ENCODE results near the gene GPI.
A peak's percentile ranks its signal among the peaks of the same experiment; 100 is the strongest.
"Not testable (repeated sequence)": the region's sequence is repeated elsewhere in the genome, so short reads cannot be mapped to it uniquely, and the experiment has no call there.

GPI gene

DNA sequence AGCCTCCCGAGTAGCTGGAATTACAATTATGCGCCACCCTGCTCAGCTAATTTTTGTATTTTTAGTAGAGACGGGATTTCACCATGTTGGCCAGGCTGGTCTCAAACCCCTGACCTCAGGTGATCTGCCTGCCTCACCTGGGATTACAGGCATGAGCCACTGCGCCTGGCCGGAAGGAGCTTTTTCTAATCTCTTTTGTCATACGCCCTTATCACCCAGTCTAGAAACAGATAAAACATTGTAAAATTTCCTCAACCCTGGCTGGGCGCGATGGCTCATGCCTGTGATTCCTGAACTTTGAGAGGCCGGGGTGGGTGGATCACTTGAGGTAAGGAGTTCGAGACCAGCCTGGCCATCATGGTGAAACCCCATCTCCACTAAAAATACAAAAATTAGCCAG lies 4.2 kb downstream of the GPI start:
- not testable (repeated sequence) for DNase-seq

DNA sequence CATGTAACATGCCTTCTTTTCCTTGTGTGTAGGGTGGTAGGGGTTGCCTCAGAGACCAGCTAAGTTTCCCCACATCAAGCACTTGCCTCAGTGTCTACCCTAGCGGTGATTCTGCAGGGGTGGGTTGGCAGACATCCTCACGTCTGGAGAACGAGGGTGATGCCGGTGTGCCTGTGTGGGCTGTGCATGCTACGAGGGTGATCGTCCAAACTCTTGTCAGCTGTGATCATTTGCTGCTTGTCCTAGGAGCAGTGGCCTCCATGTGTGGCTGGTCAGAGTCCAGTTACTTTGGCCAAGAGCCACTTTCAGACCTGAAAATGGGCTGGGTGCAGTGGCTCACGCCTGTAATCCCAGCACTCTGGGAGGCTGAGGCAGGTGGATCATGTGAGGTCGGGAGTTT lies 5.1 kb downstream of the GPI start:
- no peak for DNase-seq

DNA sequence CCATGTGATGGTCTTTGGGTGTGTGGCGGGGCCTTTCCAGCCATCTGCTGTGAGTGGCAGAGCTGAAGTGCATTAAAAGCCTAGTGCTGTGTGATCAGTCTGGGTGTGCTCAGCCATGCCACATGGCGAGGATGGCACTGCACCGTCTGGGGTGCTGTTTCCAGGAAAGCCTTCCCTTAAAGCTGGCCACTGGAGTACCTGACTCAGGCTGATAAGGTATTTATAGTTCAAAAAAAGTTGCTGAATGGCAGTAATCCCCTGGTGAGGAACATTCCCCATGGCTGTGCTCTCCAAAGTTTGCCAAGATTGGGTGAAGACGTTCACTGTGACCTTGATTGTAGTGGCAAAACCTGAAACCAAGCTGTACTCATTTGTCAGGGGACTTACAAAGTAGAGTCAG lies 6.0 kb downstream of the GPI start:
- DNase-seq = no peak

DNA sequence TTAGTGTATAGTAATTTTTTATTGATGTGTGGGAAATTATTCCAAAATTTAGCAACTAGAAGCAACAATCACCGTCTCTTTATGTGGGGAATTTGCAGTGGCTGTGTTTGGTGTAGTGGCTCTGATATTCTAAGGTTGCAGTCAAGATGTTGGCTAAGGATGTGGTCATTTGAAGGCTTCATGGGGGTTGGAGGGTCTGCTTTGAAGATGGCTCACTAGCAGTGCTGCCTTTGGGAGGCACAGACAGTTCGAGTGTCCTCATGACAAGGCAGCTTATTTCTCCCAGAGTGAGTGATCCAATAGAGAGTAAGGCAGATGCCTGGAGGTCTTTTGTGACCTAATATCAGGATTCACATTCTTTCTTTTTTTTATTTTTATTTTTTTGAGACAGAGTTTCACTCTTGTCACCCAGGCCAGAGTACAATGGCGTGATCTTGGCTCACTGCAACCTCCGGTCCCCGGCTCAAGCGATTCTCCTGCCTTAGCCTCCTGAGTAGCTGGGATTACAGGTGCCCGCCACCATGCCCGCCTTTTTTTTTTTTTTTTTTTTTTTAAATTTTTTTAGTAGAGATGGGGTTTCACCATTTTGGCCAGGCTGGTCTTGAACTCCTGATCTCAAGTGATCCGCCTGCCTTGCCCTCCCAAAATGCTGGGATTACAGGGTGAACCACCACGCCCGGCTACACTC lies 8.7 kb downstream of the GPI start:
- no peak for DNase-seq

DNA sequence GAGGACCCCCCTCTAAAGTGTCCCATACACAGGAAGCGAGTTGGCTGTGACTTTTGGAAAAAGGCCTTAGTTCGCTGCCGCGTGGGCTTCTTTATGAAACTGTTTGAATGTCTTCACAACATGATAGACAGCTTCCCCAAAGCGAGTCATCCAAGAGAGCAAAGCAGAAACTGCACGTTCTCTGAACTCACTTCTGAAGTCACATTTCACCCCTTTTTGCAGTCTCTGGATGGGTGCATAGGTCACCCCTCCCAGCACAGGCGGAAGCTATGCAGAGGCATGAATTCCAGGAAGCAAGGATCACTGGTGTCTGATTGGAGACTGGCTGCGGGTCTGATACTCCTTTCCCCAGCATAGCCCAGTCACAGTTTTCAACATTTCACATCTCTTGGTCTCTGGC lies 10.6 kb downstream of the GPI start:
- DNase-seq = peak; percentile 23

DNA sequence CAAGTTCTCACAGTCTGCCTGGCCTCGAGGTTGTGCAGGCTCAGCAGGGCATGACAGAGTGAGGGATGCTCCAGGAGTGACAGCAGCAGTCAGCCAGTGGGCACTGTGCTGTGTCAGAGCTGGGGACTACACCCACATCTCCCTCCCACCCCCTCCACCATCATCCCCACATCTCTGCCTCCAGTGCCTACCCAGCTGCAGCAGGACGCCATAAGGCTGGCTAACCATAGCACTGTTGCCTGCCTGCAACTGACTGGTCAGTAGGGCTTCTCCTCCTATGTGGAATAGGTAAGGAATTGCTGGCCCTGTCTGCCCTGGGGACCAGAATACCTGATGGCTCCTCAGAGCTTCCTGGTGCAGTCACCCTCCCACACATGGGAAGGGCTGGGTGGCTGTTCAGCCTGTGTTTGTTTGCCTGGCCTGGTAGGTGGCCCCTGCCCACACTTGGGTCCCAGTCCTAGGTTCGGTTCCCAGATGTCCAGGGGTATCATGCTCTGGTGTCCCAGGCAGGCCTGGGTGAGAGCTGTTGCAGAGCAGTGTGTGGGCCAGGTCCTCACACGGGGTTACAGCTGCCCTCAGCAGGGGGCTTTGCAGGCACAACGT lies 15.7 kb downstream of the GPI start:
- DNase-seq = no peak

DNA sequence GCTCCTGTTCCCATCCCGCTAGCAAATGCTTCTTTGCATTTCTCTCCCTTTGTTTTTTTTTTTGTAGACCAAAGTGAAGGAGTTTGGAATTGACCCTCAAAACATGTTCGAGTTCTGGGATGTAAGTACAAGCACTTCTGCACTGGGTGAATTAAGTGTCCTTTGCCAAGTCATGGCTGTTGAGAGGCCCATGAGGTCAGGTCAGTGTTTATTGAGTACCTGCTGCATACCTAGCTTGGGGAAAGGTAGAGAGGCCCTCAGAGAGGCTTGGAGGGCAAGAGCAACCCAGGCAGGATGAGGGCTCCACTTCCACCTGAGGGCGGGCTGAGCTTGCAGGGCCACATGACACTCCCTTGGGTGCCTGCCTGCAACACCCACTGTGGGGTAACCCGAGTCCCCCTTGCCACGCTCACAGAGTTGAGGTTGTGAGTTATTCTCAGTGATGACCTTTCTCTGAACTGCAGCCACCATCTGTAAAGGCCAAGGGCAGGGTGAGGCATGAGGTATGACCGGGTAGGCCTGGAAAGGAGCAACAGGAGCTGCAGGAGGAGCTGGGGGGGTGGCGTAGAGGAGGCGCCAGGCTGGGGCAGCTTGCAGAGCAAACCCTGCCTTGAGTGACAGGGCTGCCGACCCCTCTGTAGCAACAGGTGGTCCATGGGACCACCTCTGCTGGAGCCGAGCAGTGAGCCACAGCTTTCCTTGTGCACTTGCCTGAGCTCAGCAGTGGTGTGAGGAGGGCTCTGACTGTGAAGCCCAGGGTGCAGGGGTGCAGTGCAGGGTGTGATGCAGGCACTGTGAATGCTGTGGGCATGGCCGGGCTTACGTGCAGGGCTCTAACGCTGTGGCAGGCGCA lies 16.6 kb downstream of the GPI start:
- DNase-seq = no peak

DNA sequence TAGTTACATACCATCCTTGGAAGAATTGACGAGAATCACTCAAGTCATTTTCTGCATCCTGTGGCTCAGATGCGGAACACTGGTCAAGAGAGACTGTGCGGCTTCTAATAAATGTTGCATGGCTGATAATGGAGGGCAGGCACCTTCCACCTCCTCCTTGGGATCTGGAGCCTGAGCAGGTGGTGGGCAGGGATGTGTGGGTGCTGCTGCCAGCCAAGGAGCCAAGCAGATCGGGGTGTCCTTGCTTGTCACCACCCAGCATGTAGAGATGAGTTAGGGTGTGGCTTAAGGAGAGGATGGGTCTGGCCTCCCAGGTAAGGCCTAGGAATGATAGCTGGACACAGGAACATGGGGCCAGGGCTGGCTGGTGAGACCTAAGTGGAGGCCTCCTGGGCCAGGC lies 17.5 kb downstream of the GPI start:
- no peak for DNase-seq

DNA sequence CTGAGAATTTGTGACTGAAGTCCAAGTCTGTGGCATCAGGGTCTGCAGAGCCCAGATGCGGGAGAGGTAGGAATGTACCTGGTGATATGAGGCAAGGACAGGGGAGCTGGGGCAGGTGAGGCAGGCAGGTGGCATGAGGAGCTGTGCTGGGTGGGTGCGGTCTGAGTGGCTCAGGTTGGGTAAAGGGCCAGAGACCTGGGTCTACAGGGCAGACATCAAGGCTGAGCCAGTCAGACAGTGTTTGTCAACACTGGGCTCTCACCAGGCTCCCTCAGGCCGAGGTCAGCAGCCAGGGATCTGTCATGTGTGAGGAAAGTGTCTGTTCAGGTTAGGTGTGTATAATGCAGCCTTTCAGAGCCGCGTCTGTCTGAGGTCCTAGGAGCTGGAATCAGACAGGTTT lies 18.6 kb downstream of the GPI start:
- DNase-seq = no peak

DNA sequence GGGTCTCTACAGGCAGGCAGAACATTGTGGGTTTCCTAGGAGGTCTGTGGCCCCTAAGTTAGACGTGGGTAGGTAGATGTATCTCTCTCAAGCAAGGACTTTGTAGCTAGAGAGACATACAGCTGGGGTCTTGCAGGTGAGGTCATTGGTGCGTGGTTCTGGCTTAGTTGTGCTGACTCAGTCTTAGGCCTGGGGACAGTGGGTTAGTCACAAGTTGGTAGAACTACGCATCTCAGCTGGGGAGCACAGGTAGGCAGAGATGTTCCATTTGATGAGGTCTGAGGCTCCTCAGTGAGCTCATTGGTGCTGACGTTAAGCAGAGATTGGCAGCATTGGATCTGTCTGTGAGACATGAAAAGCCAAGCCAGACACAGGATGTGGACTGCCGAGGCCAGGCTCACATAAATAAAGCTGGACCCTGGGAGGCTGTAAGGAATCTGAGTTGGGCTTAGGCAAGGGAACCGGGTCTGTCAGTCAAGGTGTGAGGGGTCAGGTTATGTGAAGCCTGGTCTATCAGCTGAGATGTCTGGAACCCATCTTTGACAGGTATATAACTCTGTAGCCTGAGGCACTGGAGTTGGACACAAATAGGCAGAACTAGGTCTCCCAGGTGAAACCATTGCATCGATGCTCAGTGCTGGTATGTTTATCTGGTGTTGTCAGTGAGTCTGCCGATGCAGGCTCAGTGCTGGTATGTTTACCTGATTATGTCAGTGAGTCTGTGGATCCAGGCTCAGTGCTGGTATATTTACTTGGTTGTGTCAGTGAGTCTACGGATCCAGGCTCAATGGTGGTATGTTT lies 21.8 kb downstream of the GPI start:
- DNase-seq = no peak

DNA sequence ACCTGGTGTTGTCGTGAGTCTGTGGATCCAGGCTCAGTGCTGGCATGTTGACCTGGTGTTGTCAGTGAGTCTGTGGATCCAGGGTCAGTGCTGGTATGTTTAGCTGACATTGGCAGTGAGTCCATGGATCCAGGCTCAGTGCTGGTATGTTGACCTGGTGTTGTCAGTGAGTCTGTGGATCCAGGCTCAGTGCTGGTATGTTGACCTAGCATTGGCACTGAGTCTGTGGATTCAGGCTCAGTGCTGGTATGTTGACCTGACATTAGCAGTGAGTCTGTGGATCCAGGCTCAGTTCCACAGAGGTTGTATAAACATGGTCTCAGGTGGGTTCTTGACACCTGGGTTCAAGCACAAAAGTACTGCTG lies 22.4 kb downstream of the GPI start:
- no peak for DNase-seq

DNA sequence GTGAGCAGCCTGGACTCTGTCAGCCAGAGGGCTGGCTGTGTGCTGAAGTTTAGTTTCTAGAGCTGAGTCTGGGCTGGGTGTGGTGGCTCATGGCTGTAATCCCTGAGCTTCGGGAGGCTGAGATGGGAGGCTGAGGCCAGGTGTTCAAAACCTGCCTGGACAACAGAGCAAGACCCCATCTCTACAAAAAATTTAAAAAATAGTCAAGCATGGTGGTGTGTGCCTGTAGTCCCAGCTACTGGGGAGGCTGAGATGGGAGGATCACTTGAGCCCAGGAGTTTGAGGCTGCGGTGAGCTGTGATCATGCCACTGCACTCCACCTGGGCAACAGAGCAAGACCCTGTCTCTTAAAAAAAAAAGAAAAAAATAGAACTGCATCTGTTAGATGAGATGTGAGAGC lies 23.7 kb downstream of the GPI start:
- DNase-seq = not testable (repeated sequence)

DNA sequence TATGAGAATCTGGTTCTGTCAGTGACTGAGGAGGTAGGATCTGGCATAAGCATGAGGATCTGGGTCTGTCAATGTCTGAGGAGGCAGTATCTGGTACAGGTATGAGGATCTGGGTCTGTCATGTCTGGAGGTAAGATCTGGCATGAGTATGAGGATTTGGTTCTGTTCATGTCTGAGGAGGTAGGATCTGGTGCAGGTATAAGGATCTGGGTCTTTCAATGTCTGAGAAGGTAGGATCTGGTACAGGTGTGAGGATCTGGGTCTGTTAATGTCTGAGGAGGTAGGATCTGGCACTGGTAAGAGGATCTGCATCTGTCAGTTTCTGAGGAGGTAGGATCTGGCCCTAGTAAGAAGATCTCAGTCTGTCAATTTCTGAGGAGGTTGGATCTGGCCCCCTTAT lies 26.8 kb downstream of the GPI start:
- no peak for DNase-seq

DNA sequence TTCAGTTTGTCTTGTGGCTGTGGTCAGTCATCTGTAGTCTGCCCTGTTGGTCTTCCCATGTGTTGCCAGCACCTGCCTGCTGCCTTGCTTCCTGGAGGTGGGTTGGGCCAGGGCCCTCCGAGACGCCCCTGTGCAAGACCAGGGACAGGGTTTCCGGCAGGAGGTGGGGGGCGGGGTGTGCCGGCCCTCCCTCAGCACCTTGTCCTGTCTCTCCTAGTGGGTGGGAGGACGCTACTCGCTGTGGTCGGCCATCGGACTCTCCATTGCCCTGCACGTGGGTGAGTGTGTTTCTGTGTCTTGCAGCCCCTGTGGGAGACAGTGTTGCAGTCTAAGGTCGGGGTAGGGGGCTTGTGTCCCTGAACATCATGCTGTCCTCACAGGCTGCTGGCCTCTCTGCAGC lies 28.0 kb downstream of the GPI start:
- DNase-seq = no peak

DNA sequence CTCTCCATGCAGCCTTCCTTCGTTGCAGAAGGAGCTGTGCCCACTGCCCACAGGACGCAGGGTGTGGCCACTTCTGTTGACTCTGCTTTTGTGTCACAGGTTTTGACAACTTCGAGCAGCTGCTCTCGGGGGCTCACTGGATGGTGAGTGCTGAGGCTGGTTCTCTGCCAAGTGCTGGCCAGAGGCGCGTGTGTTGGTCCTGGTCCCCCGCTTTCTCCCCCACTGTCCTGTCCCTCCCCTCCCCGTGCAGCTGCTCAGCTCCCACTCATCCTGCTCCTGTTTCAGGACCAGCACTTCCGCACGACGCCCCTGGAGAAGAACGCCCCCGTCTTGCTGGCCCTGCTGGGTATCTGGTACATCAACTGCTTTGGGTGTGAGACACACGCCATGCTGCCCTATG lies 28.6 kb downstream of the GPI start:
- DNase-seq = no peak

DNA sequence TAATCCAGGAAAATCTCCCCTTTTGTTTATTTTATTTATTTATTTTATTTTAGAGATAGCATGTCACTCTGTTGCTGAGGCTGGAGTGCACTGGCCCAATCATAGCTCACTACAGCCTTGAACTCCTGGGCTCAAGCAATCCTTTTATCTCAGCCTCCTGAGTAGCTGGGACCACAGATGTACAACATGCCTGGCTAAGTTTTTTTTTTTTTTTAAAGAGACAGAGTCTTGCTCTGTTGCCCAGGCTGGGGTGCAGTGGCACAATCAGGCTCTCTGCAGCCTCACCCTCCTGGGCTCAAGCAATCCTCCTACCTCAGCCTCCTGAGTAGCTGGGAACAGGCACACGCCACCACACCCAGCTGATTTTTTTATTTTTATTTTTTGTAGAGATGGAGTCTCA lies 32.9 kb downstream of the GPI start:
- DNase-seq = no peak

DNA sequence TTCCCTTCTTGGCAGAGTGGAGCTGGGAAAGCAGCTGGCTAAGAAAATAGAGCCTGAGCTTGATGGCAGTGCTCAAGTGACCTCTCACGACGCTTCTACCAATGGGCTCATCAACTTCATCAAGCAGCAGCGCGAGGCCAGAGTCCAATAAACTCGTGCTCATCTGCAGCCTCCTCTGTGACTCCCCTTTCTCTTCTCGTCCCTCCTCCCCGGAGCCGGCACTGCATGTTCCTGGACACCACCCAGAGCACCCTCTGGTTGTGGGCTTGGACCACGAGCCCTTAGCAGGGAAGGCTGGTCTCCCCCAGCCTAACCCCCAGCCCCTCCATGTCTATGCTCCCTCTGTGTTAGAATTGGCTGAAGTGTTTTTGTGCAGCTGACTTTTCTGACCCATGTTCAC lies 34.9 kb downstream of the GPI start:
- no peak for DNase-seq

DNA sequence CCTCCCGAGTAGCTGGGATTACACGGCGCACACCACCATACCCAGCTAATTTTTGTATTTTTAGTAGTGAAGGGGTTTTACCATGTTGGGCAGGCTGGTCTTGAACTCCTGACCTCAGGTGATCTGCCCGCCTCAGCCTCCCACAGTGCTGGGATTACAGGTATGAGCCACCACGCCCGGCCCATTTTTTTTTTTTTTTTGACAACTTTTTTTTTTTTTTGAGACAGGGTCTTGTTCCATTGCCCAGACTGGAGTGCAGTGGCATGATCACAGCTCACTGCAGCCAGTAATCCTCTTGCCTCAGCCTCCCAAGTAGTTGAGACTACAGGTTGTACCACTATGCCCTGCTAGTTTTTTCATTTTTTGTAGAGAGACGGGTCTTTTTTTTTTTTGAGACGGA lies 35.8 kb downstream of the GPI start:
- not testable (repeated sequence) for DNase-seq

DNA sequence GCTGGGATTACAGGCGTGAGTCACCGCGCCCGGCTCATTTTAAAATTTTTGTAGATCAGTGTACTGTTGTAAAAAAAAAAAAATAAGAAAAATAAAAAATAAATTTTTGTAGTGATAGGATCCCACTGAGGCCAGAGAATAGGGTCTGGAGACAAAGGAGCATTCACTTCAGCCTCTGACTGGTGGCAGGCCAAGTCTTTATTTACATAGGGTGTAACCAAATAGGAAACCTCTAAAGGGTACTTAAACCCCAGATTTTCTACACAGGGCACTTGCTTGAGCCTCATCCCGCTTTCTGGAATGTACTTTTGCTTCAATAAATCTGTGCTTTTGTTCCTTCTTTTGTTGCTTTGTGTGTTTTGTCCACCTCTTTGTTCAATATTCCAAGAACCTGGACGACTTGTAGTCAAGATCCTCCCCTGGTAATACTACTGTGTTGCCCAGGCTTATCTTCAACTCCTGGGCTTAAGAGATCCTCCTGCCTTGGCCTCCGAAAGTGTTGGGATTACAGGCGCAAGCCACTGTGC lies 37.1 kb downstream of the GPI start:
- DNase-seq = no peak

DNA sequence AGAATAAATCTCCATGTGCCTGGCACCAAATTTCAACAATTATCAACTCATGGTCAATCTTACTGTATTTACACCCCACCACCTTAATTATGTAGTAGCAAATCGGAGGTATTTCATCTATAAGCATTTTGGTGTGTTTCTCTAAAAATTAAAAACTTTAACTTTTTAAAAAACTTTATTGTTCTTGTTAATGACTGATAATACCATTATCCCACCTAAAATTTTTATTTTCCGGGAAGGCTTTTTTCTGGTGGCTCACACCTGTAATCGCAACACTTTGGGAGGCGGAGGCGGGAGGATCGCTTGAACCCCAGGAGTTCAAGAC lies 38.8 kb downstream of the GPI start:
- no peak for DNase-seq

DNA sequence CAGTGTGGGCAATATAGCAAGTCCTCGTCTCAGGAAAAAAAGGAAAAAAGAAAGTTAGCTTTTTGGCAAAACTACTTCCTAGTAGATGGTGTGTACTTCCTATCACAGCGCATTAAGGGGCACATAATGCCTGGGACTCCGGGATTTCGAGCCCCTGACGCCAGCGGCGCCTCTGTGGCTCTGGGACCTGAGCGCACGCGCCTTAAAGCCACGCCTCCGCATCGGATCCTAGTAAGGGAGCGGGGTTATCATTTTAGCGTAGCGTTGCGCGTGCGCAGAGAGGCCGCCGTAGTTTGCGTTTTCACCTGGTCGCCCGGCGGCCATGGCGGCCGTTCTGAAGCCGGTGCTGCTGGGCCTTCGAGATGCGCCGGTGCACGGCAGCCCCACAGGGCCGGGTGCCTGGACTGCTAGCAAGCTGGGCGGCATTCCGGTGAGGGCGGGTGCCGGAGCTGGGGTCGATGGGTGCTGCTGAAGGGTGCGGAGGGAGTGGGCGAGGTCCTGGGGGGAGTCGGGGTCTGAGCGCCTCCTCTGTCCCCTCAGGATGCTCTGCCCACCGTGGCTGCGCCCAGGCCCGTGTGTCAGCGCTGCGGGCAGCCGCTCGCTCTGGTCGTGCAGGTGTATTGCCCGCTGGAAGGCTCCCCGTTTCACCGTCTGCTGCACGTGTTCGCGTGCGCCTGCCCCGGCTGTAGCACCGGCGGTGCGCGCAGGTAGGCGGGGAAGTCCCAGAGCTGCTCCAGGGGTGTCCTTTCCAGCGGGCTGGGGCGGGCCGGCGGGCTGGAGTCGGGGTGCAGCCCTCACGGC lies 39.3 kb downstream of the GPI start, which contains the start of gene PDCD2L:
Gene PDCD2L (plus strand): TSS at position 291 of the 801 bp plus-strand sequence. CDS start 32 bp downstream, at position 323.
- DNase-seq = peak; percentile 94

All from suppressor macrophage treated with lipopolysaccharide for 4 hours (primary cell).